Heart left ventricle (tissue), 13 donors: Measurements from ENCODE around the gene XXYLT1.

ENCODE experiments used
- CTCF ChIP-seq, 12 donors: fragments of 200-600 bp; sonication (generic) in 4 of 12; IDR thresholded peaks; one replicate each; pipeline versions ENCODE4 v1.5.0 to v1.8.0; 2018 to 2022; ENCODE audit warnings: antibody characterized with exemption in 12 of 12, mild to moderate bottlenecking in 5 of 12
- POLR2A ChIP-seq, 2 donors: fragments of 450-650 bp; IDR thresholded peaks; one replicate each; pipeline ENCODE4 v1.6.1; 2017; ENCODE audit warnings: antibody characterized with exemption in 2 of 2, mild to moderate bottlenecking in 2 of 2, moderate library complexity in 2 of 2
- donor health status: ischemic (EF 13 %, LVEDD 7.1; RV severe dilation, severe dysfunction).
- donor health status: DM: no; HTN: yes; CAD: no.
- donor health status: DM: no; HTN: no; CAD: no.
- donor health status: ischemic (EF 25% LVEDD 6.9; RV normal size, moderate dysfunction).
- donor health status: ischemic (EF 25% LVEDD 5.7; RV mildly dilated, moderate dysfunction).
- donor health status: ischemic (EF 35%, LVEDD 5.7; RV mildly dilated, moderate dysfunction).
- donor health status: nonischemic (EF 11% LVEDD 7.7; RV severe dilation, severe dysfunction).
- donor health status: DM: yes; HTN: yes; CAD: no.
- donor health status: PGD.
- donor health status: ischemic (EF 29% LVEDD 5.4; RV normal size, mild dysfunction).
- donor health status: nonischemic (EF 23%, LVEDD 6.1; RV moderate dilation, normal function).

- TF ChIP-seq POLR2A (IDR thresholded peaks at IDR 0.05) = no peak
- TF ChIP-seq CTCF (IDR thresholded peaks at IDR 0.05) = no peak
Measured at GRCh38 chr3:195212033-195212748, 58.8 kb downstream of the XXYLT1 start.
